ENCODE measurements around the gene LZTS3.

Gene LZTS3

GRCh38 chr20:3209946-3210317, 36.6 kb upstream of the LZTS3 start:
- DNase-seq (ENCODE audit: extremely low spot score): no peak
- ChIA-PET POLR2A (interaction anchor here (0.6 kb wide), 1 partner anchor 646 kb away, joined by 3 read pairs; no protein-coding TSS in a partner anchor), CTCF (interaction anchor here (0.5 to 3.7 kb wide), 5 partner anchors 9 to 157 kb away, joined by 3 to 20 read pairs (median 11); no protein-coding TSS in a partner anchor)
- TF ChIP-seq CTCF (IDR thresholded peaks at IDR 0.05; ENCODE audit: control extremely low read depth, extremely low read depth, low read depth, missing control alignments): no peak

- peak; percentile 86 for DNase-seq (ENCODE audit: extremely low spot score)
Measured at GRCh38 chr20:3209257-3209945, 36.1 kb upstream of the LZTS3 start, which contains the start of gene ITPA. TSS of gene ITPA (plus strand) at chr20:3209498. CDS start at chr20:3209552, 54 bp downstream.

GRCh38 chr20:3208786-3209256, 35.5 kb upstream of the LZTS3 start:
- CTCF ChIA-PET: interaction anchor here (1.1 to 3.7 kb wide), 4 partner anchors 10 to 155 kb away, joined by 3 to 20 read pairs (median 14); no protein-coding TSS in a partner anchor
- no peak for TF ChIP-seq CTCF (IDR thresholded peaks at IDR 0.05; ENCODE audit: control extremely low read depth, extremely low read depth, low read depth, missing control alignments)
- DNase-seq (ENCODE audit: extremely low spot score): no peak
- POLR2A ChIA-PET: no interaction called here

More at GRCh38 chr20:3209257-3209945, 36.1 kb upstream of the LZTS3 start, which contains the start of gene ITPA:
- ChIA-PET CTCF (interaction anchor here (1.0 to 3.7 kb wide), 5 partner anchors 9 to 156 kb away, joined by 3 to 20 read pairs (median 11); no protein-coding TSS in a partner anchor), POLR2A (no interaction called here)
- TF ChIP-seq CTCF (IDR thresholded peaks at IDR 0.05; ENCODE audit: control extremely low read depth, extremely low read depth, low read depth, missing control alignments): no peak

- DNase-seq (ENCODE audit: extremely low spot score): peak; percentile 93
- TF ChIP-seq CTCF (IDR thresholded peaks at IDR 0.05; ENCODE audit: control extremely low read depth, extremely low read depth, low read depth, missing control alignments): no peak
- POLR2A ChIA-PET: no interaction called here
- CTCF ChIA-PET: interaction anchor here (1.3 to 1.8 kb wide), 2 partner anchors 9 to 15 kb away, joined by 3 to 6 read pairs; no protein-coding TSS in a partner anchor
Measured at GRCh38 chr20:3204124-3204794, 30.9 kb upstream of the LZTS3 start, which contains the start of gene DDRGK1. TSS of gene DDRGK1 (minus strand) at chr20:3204682. CDS start at chr20:3204627, 55 bp downstream.

GRCh38 chr20:3203315-3204123, 30.2 kb upstream of the LZTS3 start:
- peak; percentile 58 for DNase-seq (ENCODE audit: extremely low spot score)
- CTCF ChIA-PET: interaction anchor here (1.2 to 1.8 kb wide), 3 partner anchors 10 to 16 kb away, joined by 3 to 6 read pairs (median 3); no protein-coding TSS in a partner anchor
- POLR2A ChIA-PET: no interaction called here
- TF ChIP-seq CTCF (IDR thresholded peaks at IDR 0.05; ENCODE audit: control extremely low read depth, extremely low read depth, low read depth, missing control alignments): no peak

- TF ChIP-seq CTCF (IDR thresholded peaks at IDR 0.05; ENCODE audit: control extremely low read depth, extremely low read depth, low read depth, missing control alignments): no peak
- ChIA-PET POLR2A (no interaction called here), CTCF (interaction anchor here (1.2 to 1.8 kb wide), 3 partner anchors 11 to 16 kb away, joined by 3 to 6 read pairs (median 3); no protein-coding TSS in a partner anchor)
- no peak for DNase-seq (ENCODE audit: extremely low spot score)
Measured at GRCh38 chr20:3202965-3203314, 29.6 kb upstream of the LZTS3 start.

Measured in GM10248 (cell line).